ENCODE results near the gene CKAP5.
A peak's percentile ranks its signal among the peaks of the same experiment; 100 is the strongest.
"Not testable (repeated sequence)": the region's sequence is repeated elsewhere in the genome, so short reads cannot be mapped to it uniquely, and the experiment has no call there.

The CKAP5 gene

GRCh38 chr11:46725338-46726205 lies 120.5 kb downstream of the CKAP5 start:
- DNase-seq = no peak

GRCh38 chr11:46724088-46724487 lies 122.0 kb downstream of the CKAP5 start:
- no peak for DNase-seq

- DNase-seq = no peak
Observed at GRCh38 chr11:46723359-46723680, 122.8 kb downstream of the CKAP5 start.

GRCh38 chr11:46722566-46723358 lies 123.3 kb downstream of the CKAP5 start:
- no peak for DNase-seq

- DNase-seq = no peak
Observed at GRCh38 chr11:46721286-46721685, 124.8 kb downstream of the CKAP5 start.

- no peak for DNase-seq
Observed at GRCh38 chr11:46719543-46720218, 126.4 kb downstream of the CKAP5 start.

- DNase-seq = no peak
Observed at GRCh38 chr11:46719048-46719542, 127.0 kb downstream of the CKAP5 start, which contains the start of gene F2. F2 (plus strand) TSS chr11:46719213; CDS start chr11:46719236, 23 bp downstream.

- no peak for DNase-seq
Observed at GRCh38 chr11:46718155-46719019, 127.7 kb downstream of the CKAP5 start.

GRCh38 chr11:46717825-46718154 lies 128.3 kb downstream of the CKAP5 start:
- DNase-seq = not testable (repeated sequence)

GRCh38 chr11:46712874-46713576 lies 133.1 kb downstream of the CKAP5 start:
- DNase-seq = no peak

- no peak for DNase-seq
Observed at GRCh38 chr11:46711303-46711702, 134.8 kb downstream of the CKAP5 start.

GRCh38 chr11:46710821-46711269 lies 135.2 kb downstream of the CKAP5 start:
- no peak for DNase-seq

- not testable (repeated sequence) for DNase-seq
Observed at GRCh38 chr11:46709351-46709750, 136.7 kb downstream of the CKAP5 start.

GRCh38 chr11:46706886-46707285 lies 139.2 kb downstream of the CKAP5 start:
- no peak for DNase-seq

GRCh38 chr11:46705070-46705688 lies 140.9 kb downstream of the CKAP5 start:
- no peak for DNase-seq

GRCh38 chr11:46701078-46701654 lies 144.9 kb downstream of the CKAP5 start:
- peak in 2 of 4 experiments; percentile 14 to 28 for DNase-seq

- peak; percentile 98 to 100 (median 99) for DNase-seq
Observed at GRCh38 chr11:46700241-46701077, 145.6 kb downstream of the CKAP5 start, which contains the start of the genes ARHGAP1 and ZNF408. ARHGAP1 (minus strand) TSS chr11:46700619; CDS start chr11:46696107, 4,512 bp downstream. ZNF408 (plus strand) TSS chr11:46701031; CDS start chr11:46701048, 17 bp downstream.

- peak; percentile 41 to 72 (median 60) for DNase-seq
Observed at GRCh38 chr11:46698597-46698996, 147.5 kb downstream of the CKAP5 start.

GRCh38 chr11:46697723-46698122 lies 148.4 kb downstream of the CKAP5 start:
- no peak for DNase-seq
